Activated CD4-positive, alpha-beta T cell treated with anti-CD3 and anti-CD28 coated beads for 48 hours (primary cell): ENCODE data around the gene FEZ2.
A peak's percentile ranks its signal among the peaks of the same experiment; 100 is the strongest.
"Not testable (repeated sequence)": the region's sequence is repeated elsewhere in the genome, so short reads cannot be mapped to it uniquely, and the experiment has no call there.

Source experiments
- DNase-seq: peaks from one replicate; pipeline ENCODE4 v3.0.0-alpha.2; 2020

The FEZ2 gene

GRCh38 chr2:36597532-36598377 lies at the start of gene FEZ2:
TSS of gene FEZ2 (minus strand) at chr2:36598168. CDS start at chr2:36598142, 26 bp downstream.
- peak; percentile 79 for DNase-seq

- no peak for DNase-seq
These were observed 37.1 kb upstream of the FEZ2 start for GRCh38 chr2:36634981-36635597.

GRCh38 chr2:36633470-36634092 lies 35.6 kb upstream of the FEZ2 start:
- DNase-seq: no peak

GRCh38 chr2:36626756-36627155 lies 28.8 kb upstream of the FEZ2 start:
- DNase-seq: no peak

GRCh38 chr2:36626071-36626470 lies 28.1 kb upstream of the FEZ2 start:
- DNase-seq: no peak

GRCh38 chr2:36625304-36625703 lies 27.3 kb upstream of the FEZ2 start:
- DNase-seq: no peak

GRCh38 chr2:36620321-36620720 lies 22.4 kb upstream of the FEZ2 start:
- no peak for DNase-seq

- DNase-seq: peak; percentile 32
These were observed 20.4 kb upstream of the FEZ2 start for GRCh38 chr2:36618381-36618780.

- DNase-seq: no peak
These were observed 19.0 kb upstream of the FEZ2 start for GRCh38 chr2:36616947-36617346.

GRCh38 chr2:36615222-36615621 lies 17.3 kb upstream of the FEZ2 start:
- no peak for DNase-seq

- no peak for DNase-seq
These were observed 15.8 kb upstream of the FEZ2 start for GRCh38 chr2:36613801-36614200.

- no peak for DNase-seq
These were observed 13.5 kb upstream of the FEZ2 start for GRCh38 chr2:36611316-36611990.

GRCh38 chr2:36609507-36609906 lies 11.5 kb upstream of the FEZ2 start:
- DNase-seq: no peak

- no peak for DNase-seq
These were observed 10.0 kb upstream of the FEZ2 start for GRCh38 chr2:36607947-36608346.

- no peak for DNase-seq
These were observed 9.0 kb upstream of the FEZ2 start for GRCh38 chr2:36606925-36607324.

- DNase-seq: no peak
These were observed 7.3 kb upstream of the FEZ2 start for GRCh38 chr2:36605273-36605672.

GRCh38 chr2:36603629-36604028 lies 5.7 kb upstream of the FEZ2 start:
- DNase-seq: not testable (repeated sequence)

- DNase-seq: no peak
These were observed 901 bp downstream of the FEZ2 start for GRCh38 chr2:36597003-36597531.

- DNase-seq: no peak
These were observed 1.6 kb downstream of the FEZ2 start for GRCh38 chr2:36596397-36596796.

- no peak for DNase-seq
These were observed 3.1 kb downstream of the FEZ2 start for GRCh38 chr2:36594849-36595248.

- DNase-seq: no peak
These were observed 8.7 kb downstream of the FEZ2 start for GRCh38 chr2:36589230-36589630.

GRCh38 chr2:36587556-36587955 lies 10.4 kb downstream of the FEZ2 start:
- no peak for DNase-seq

GRCh38 chr2:36587101-36587500 lies 10.9 kb downstream of the FEZ2 start:
- no peak for DNase-seq
